K562 (cell line): ENCODE measurements around the gene PPP6R1. TPM values are rescaled to one million over a fixed set of nuclear protein-coding genes. Genes with fewer than 3 reads are reported as not detected.

Experiments used
- ATF1 ChIP-seq, 2 experiments: fragments of 450-650 bp in 1 of 2; IDR thresholded peaks; 2 replicates each; pipeline ENCODE4 v1.6.1; 2016; ENCODE audit warnings: missing compliant biosample characterization in 1 of 2, missing genetic modification characterization in 1 of 2
- ATF3 ChIP-seq, 2 experiments: fragments of 450-650 bp in 1 of 2; sonication (generic) in 1 of 2; formaldehyde crosslinking in 1 of 2; IDR thresholded peaks in 1 of 2; conservative IDR thresholded peaks in 1 of 2; 2 replicates each; pipeline versions ENCODE4 v1.6.1 to v1.8.1; 2016 to 2023; ENCODE audit warnings: mild to moderate bottlenecking in 2 of 2, moderate library complexity in 2 of 2, inconsistent platforms in 1 of 2, missing genetic modification reagents in 1 of 2
- BRCA1 ChIP-seq, 2 experiments: fragments of 450-650 bp in 1 of 2; sonication (generic) in 1 of 2; formaldehyde crosslinking in 1 of 2; IDR thresholded peaks; 2 replicates each; pipeline versions ENCODE4 v1.5.0 to v1.6.1; 2017 to 2020; ENCODE audit warnings: mild to moderate bottlenecking in 1 of 2, missing genetic modification reagents in 1 of 2
- CHD1 ChIP-seq: fragments of 200-600 bp; sonication (generic); IDR thresholded peaks from one replicate; pipeline ENCODE4 v1.6.1; 2012; ENCODE audit warnings: mild to moderate bottlenecking, moderate library complexity, low read length, inconsistent platforms
- CREM ChIP-seq: IDR thresholded peaks from 2 replicates; pipeline ENCODE4 v1.6.1; 2014; ENCODE audit warnings: antibody characterized with exemption, low read depth
- FOS ChIP-seq: IDR thresholded peaks from 3 replicates; pipeline ENCODE4 v1.6.1; 2011; ENCODE audit not compliant: insufficient read length; ENCODE audit errors: extremely low read depth
- FOXA3 ChIP-seq, 2 experiments: fragments of 450-650 bp in 1 of 2; sonication (generic) in 1 of 2; formaldehyde crosslinking; IDR thresholded peaks in 1 of 2; conservative IDR thresholded peaks in 1 of 2; 2 replicates each; pipeline versions ENCODE4 v1.4.0 to v1.8.0; 2020 to 2022; ENCODE audit warnings: mild to moderate bottlenecking in 2 of 2, missing genetic modification reagents in 1 of 2
- HDAC6 ChIP-seq: IDR thresholded peaks from 2 replicates; pipeline ENCODE4 v1.6.1; 2012; ENCODE audit warnings: low read depth, mild to moderate bottlenecking, control low read depth, inconsistent platforms, low read length, moderate library complexity
- HMBOX1 ChIP-seq: sonication (generic); IDR thresholded peaks from 2 replicates; pipeline ENCODE4 v1.6.1; 2016
- MAFK ChIP-seq: IDR thresholded peaks from 2 replicates; pipeline ENCODE4 v1.6.1; 2011; ENCODE audit warnings: low read length, improper control_type of control experiment
- MBD1 ChIP-seq: fragments of 250-450 bp; sonication (Bioruptor Pico); IDR thresholded peaks from 2 replicates; pipeline ENCODE4 v1.8.0; 2022; ENCODE audit warnings: inconsistent platforms
- RBM15 ChIP-seq: fragments of 200-400 bp; formaldehyde crosslinking; IDR thresholded peaks from 2 replicates; pipeline ENCODE4 v1.6.1; 2018; ENCODE audit warnings: mild to moderate bottlenecking, low read length, moderate library complexity; ENCODE audit not compliant: insufficient read depth
- SIN3A ChIP-seq, 2 experiments: fragments of 150-350 bp in 1 of 2; IDR thresholded peaks; 2 replicates each; pipeline ENCODE4 v1.6.1; 2011 to 2016; ENCODE audit warnings: borderline replicate concordance in 2 of 2, low read depth in 2 of 2, low read length in 2 of 2, mild to moderate bottlenecking in 2 of 2, moderate library complexity in 2 of 2; ENCODE audit not compliant: control insufficient read depth in 1 of 2
- ZBED1 ChIP-seq: IDR thresholded peaks from 2 replicates; pipeline ENCODE4 v1.6.1; 2014
- ZBTB12 ChIP-seq: fragments of 250-450 bp; sonication (Bioruptor Pico); IDR thresholded peaks from 2 replicates; pipeline ENCODE4 v1.4.0; 2020
- ZBTB33 ChIP-seq: sonication (generic); formaldehyde crosslinking; IDR thresholded peaks from 2 replicates; pipeline ENCODE4 v1.8.1; 2023; ENCODE audit warnings: mild to moderate bottlenecking, missing genetic modification reagents
- ZFP1 ChIP-seq: fragments of 450-650 bp; formaldehyde crosslinking; IDR thresholded peaks from 2 replicates; pipeline ENCODE4 v1.4.0; 2020; ENCODE audit warnings: mild to moderate bottlenecking, mixed read lengths
- ZFX ChIP-seq: sonication (generic); formaldehyde crosslinking; IDR thresholded peaks from 2 replicates; pipeline ENCODE4 v1.8.0; 2022; ENCODE audit warnings: mild to moderate bottlenecking, missing genetic modification reagents, moderate library complexity
- ZNF12 ChIP-seq: sonication (generic); formaldehyde crosslinking; IDR thresholded peaks from 2 replicates; pipeline ENCODE4 v1.4.0; 2020; ENCODE audit warnings: mild to moderate bottlenecking, missing genetic modification reagents
- ZNF384 ChIP-seq: IDR thresholded peaks from 2 replicates; pipeline ENCODE4 v1.6.1; 2012; ENCODE audit warnings: low read depth, low read length, improper control_type of control experiment
- ZNF445 ChIP-seq: fragments of 250-450 bp; sonication (Bioruptor Pico); IDR thresholded peaks from 2 replicates; pipeline ENCODE4 v1.4.0; 2020; ENCODE audit warnings: low read depth, mild to moderate bottlenecking, moderate library complexity
- ZNF717 ChIP-seq: fragments of 250-450 bp; sonication (Bioruptor Pico); IDR thresholded peaks from 2 replicates; pipeline ENCODE4 v1.5.0; 2021
- polyA plus RNA-seq, 8 experiments: library from polyadenylated mRNA; depleted of rRNA in 4 of 8; stranded (reverse) in 5 of 8; unstranded in 3 of 8; fragments of >200 nt; fragmentation: Nextera tagmentation in 2 of 8; fragmentation: Illumina TruSeq in 1 of 8; extraction: Ambion mirVana in 2 of 8; extraction: Trizol in 1 of 8; gene quantifications; 2 replicates each; pipeline versions ENCODE4 v1.2.1 to v1.2.3, GENCODE V29; 2011 to 2014; ENCODE audit warnings: inconsistent platforms in 1 of 8, missing spikeins in 1 of 8
- total RNA-seq, 7 experiments: library from RNA; depleted of rRNA in 6 of 7; stranded (reverse); fragments of >200 nt in 6 of 7; fragmentation: Illumina TruSeq in 2 of 7; extraction: Trizol in 2 of 7; gene quantifications; 2 replicates each; pipeline versions ENCODE4 v1.2.1 to v1.2.3, GENCODE V29; 2011 to 2021; ENCODE audit warnings: low replicate concordance in 1 of 7

The PPP6R1 gene
- total and polyA plus RNA-seq, 9 of the 15 experiments (the other 6 are each of a cell fraction or from before 2014, with no cell fraction given), result 0.48 to 135 (median 37.2) TPM

GRCh38 chr19:55212447-55212846 is 46.4 kb downstream of the PPP6R1 start (continued):
- TF ChIP-seq MBD1 (CRISPR knock-in tag), result no peak
- no peak for TF ChIP-seq FOXA3 (CRISPR knock-in tag; conservative IDR thresholded peaks at IDR 0.05 in 1 of 2, IDR thresholded peaks at IDR 0.05 in 1 of 2)
- TF ChIP-seq ZFP1 (CRISPR knock-in tag), result no peak
- peak; percentile 12; the same call in 1 of the 2 replicates for TF ChIP-seq ATF3 (IDR thresholded peaks at IDR 0.05)
- TF ChIP-seq ATF3 (CRISPR knock-in tag; conservative IDR thresholded peaks at IDR 0.05), result no peak
- no peak for TF ChIP-seq BRCA1 (IDR thresholded peaks at IDR 0.05)
- TF ChIP-seq BRCA1 (CRISPR knock-in tag; IDR thresholded peaks at IDR 0.05), result no peak
- TF ChIP-seq HDAC6, result no peak
- TF ChIP-seq ZFX, result no peak
- TF ChIP-seq HMBOX1, result no peak
- TF ChIP-seq MAFK, result 0 out of 2 replicates have a peak, but pooled peaks have one; percentile 6
- no peak for TF ChIP-seq ATF1 (CRISPR knock-in tag; IDR thresholded peaks at IDR 0.05)
- TF ChIP-seq ATF1 (tag; IDR thresholded peaks at IDR 0.05), result peak; percentile 39; the same call in 1 of the 2 replicates
- no peak for TF ChIP-seq ZNF717
- TF ChIP-seq CHD1, result no peak
- TF ChIP-seq ZNF12 (CRISPR knock-in tag), result no peak
- TF ChIP-seq ZBTB12 (CRISPR knock-in tag), result no peak
- no peak for TF ChIP-seq ZBED1
- no peak for TF ChIP-seq FOS
- TF ChIP-seq SIN3A (IDR thresholded peaks at IDR 0.05; ENCODE audit: borderline replicate concordance in 2 of 2, control insufficient read depth in 1 of 2, low read depth in 2 of 2, low read length in 2 of 2), result no peak
- no peak for TF ChIP-seq ZNF445 (CRISPR knock-in tag)
- TF ChIP-seq ZBTB33, result 0 out of 2 replicates have a peak, but pooled peaks have one; percentile 12
- TF ChIP-seq CREM, result peak; percentile 44; the same call in 1 of the 2 replicates
- peak; percentile 41; the same call in 1 of the 2 replicates for TF ChIP-seq ZNF384
- TF ChIP-seq RBM15, result no peak
